K562 (cell line): ENCODE data around the gene MBNL2. TPM values are rescaled to one million over a fixed set of nuclear protein-coding genes. Genes with fewer than 3 reads are reported as not detected.
A peak's percentile ranks its signal among the peaks of the same experiment; 100 is the strongest.

Source experiments
- ATAC-seq: fragments of 200-7000 bp; cut with Tn5 transposase; 3 replicates; pipeline ENCODE4 v1.9.1; 2020; ENCODE audit warnings: moderate library complexity
- BruUV-seq: library from RNA; stranded (reverse); fragments of 400-500 nt; replicated peaks from 2 replicates; lab custom pipeline; 2021; lab: Mats Ljungman, UMichigan
- CTCF ChIA-PET: fragments of 300-600 bp; formaldehyde crosslinking; extraction: SDS; loops from one replicate; lab custom pipeline; 2021; ENCODE audit warnings: low intra/inter-chr PET ratio; lab: Yijun Ruan, JAX
- POLR2A ChIA-PET: fragments of 300-600, 350-650 bp; sonication (Branson Sonifier 250); formaldehyde crosslinking; extraction: SDS; loops from one replicate; lab custom pipeline; 2021; ENCODE audit warnings: antibody characterized with exemption, inconsistent platforms; lab: Yijun Ruan, JAX
- DNase-seq, 4 experiments: peaks; one replicate each; pipeline versions ENCODE4 v3.0.0 to v3.0.0-alpha.2; 2011 to 2018; ENCODE audit warnings: low spot score in 3 of 4, mixed read lengths in 3 of 4; ENCODE audit errors: extremely low read depth in 1 of 4
- FAIRE-seq: peaks from 2 replicates; lab custom pipeline; 2011; peaks lifted over from hg19 to GRCh38; lab: Jason Lieb, UNC
- H2AFZ ChIP-seq: 2 replicates; pipeline ENCODE4 v1.6.0; 2011; ENCODE audit warnings: low read depth, low read length, control low read depth, inconsistent platforms
- H3K27ac ChIP-seq: fragments of 200-600 bp; 3 replicates; pipeline ENCODE4 v1.8.0; 2011; ENCODE audit warnings: low read depth, mild to moderate bottlenecking, control low read depth, inconsistent platforms, low read length, moderate library complexity, mixed read lengths; ENCODE audit errors: extremely low read depth
- H3K27me3 ChIP-seq, 2 experiments: fragments of 300-600 bp in 1 of 2; 2 replicates in 1 of 2; 3 replicates in 1 of 2; pipeline versions ENCODE4 v1.6.0 to v1.8.0; 2011; ENCODE audit warnings: inconsistent platforms in 2 of 2, low read length in 2 of 2, mild to moderate bottlenecking in 1 of 2, mixed read lengths in 1 of 2, moderate library complexity in 1 of 2; ENCODE audit not compliant: control insufficient read depth in 2 of 2, insufficient read depth in 2 of 2
- H3K36me3 ChIP-seq: fragments of 300-600 bp; 3 replicates; pipeline ENCODE4 v1.8.0; 2011; ENCODE audit warnings: mild to moderate bottlenecking, low read length, inconsistent platforms; ENCODE audit not compliant: control insufficient read depth, insufficient read depth
- H3K4me1 ChIP-seq, 2 experiments: fragments of 200-600 bp in 1 of 2; replicated peaks in 1 of 2; 2 replicates in 1 of 2; 3 replicates in 1 of 2; pipeline versions ENCODE4 v1.5.1 to v1.8.0; 2011; ENCODE audit warnings: inconsistent platforms in 2 of 2, low read length in 2 of 2, mild to moderate bottlenecking in 1 of 2, mixed read lengths in 1 of 2, moderate library complexity in 1 of 2; ENCODE audit not compliant: control insufficient read depth in 2 of 2, insufficient read depth in 2 of 2
- H3K4me2 ChIP-seq: 2 replicates; pipeline ENCODE4 v1.6.1; 2011; ENCODE audit warnings: low read length, control low read depth, inconsistent platforms, mixed read lengths; ENCODE audit not compliant: insufficient read depth
- H3K4me3 ChIP-seq: fragments of 200-600 bp; sonication (generic), shearing (Covaris generic); 2 replicates; pipeline ENCODE4 v1.5.1; 2016; ENCODE audit warnings: control low read depth, inconsistent platforms
- H3K79me2 ChIP-seq: fragments of 200-600 bp; 3 replicates; pipeline ENCODE4 v1.8.0; 2011; ENCODE audit warnings: low read length, inconsistent platforms; ENCODE audit not compliant: control insufficient read depth, insufficient read depth
- H3K9ac ChIP-seq, 2 experiments: 2 replicates each; pipeline versions ENCODE4 v1.6.0 to v1.6.1; 2011; ENCODE audit warnings: low read depth in 2 of 2, low read length in 2 of 2, control low read depth in 1 of 2, inconsistent platforms in 1 of 2, mild to moderate bottlenecking in 1 of 2, mixed read lengths in 1 of 2; ENCODE audit not compliant: insufficient read depth in 1 of 2
- H3K9me1 ChIP-seq: one replicate; pipeline ENCODE4 v1.6.0; 2011; ENCODE audit warnings: inconsistent platforms, mild to moderate bottlenecking, low read length, moderate library complexity; ENCODE audit not compliant: control insufficient read depth, insufficient read depth
- H3K9me3 ChIP-seq: replicated peaks from 2 replicates; pipeline ENCODE4 v1.5.1; 2011; ENCODE audit warnings: low read depth, low read length, inconsistent platforms; ENCODE audit not compliant: control insufficient read depth, insufficient read depth
- H4K20me1 ChIP-seq: replicated peaks from 2 replicates; pipeline ENCODE4 v1.6.1; 2011; ENCODE audit warnings: low read length, inconsistent platforms, mixed read lengths; ENCODE audit not compliant: control insufficient read depth, insufficient read depth
- HDAC8 ChIP-seq: fragments of 450-650 bp; IDR thresholded peaks from 2 replicates; pipeline ENCODE4 v1.6.1; 2016; ENCODE audit warnings: mild to moderate bottlenecking, missing genetic modification characterization, moderate library complexity, missing compliant biosample characterization
- MEIS2 ChIP-seq: fragments of 450-650 bp; IDR thresholded peaks from 2 replicates; pipeline ENCODE4 v1.6.1; 2014; ENCODE audit warnings: mild to moderate bottlenecking; ENCODE audit not compliant: partially characterized antibody
- PURB ChIP-seq: sonication (generic); formaldehyde crosslinking; IDR thresholded peaks from 2 replicates; pipeline ENCODE4 v1.9.0; 2021; ENCODE audit warnings: low read depth, mild to moderate bottlenecking, missing genetic modification reagents
- WGBS: fragments of 100-300 bp; shearing (Covaris generic); methylation state at CpG from one replicate; pipeline ENCODE4 v1.1.6; 2016; ENCODE audit warnings: low coverage, mixed read lengths; ENCODE audit not compliant: insufficient coverage; ENCODE audit errors: missing lambda C conversion rate; 5-methylcytosine and 5-hydroxymethylcytosine counted together
- in situ Hi-C: fragments of 300-500 bp; cut with MboI; formaldehyde crosslinking; loops from 4 replicates; pipeline ENCODE4 v1.15.0; 2018; ENCODE audit warnings: inconsistent platforms, mixed read lengths
- intact Hi-C: fragments of 100-400 bp; cut with micrococcal nuclease; formaldehyde crosslinking; loops from 2 replicates; pipeline ENCODE4 v1.14.2; 2022
- polyA plus RNA-seq, 8 experiments: library from polyadenylated mRNA; depleted of rRNA in 4 of 8; stranded (reverse) in 5 of 8; unstranded in 3 of 8; fragments of >200 nt; fragmentation: Nextera tagmentation in 2 of 8; fragmentation: Illumina TruSeq in 1 of 8; extraction: Ambion mirVana in 2 of 8; extraction: Trizol in 1 of 8; gene quantifications; 2 replicates each; pipeline versions ENCODE4 v1.2.1 to v1.2.3, GENCODE V29; 2011 to 2014; ENCODE audit warnings: inconsistent platforms in 1 of 8, missing spikeins in 1 of 8
- total RNA-seq, 7 experiments: library from RNA; depleted of rRNA in 6 of 7; stranded (reverse); fragments of >200 nt in 6 of 7; fragmentation: Illumina TruSeq in 2 of 7; extraction: Trizol in 2 of 7; gene quantifications; 2 replicates each; pipeline versions ENCODE4 v1.2.1 to v1.2.3, GENCODE V29; 2011 to 2021; ENCODE audit warnings: low replicate concordance in 1 of 7
- TF ChIP-seq, protein P1 (sequence below): sonication (generic); formaldehyde crosslinking; IDR thresholded peaks from 2 replicates; pipeline ENCODE4 v1.8.0; 2023; ENCODE audit warnings: missing genetic modification reagents, mild to moderate bottlenecking, borderline replicate concordance

The MBNL2 gene
- total and polyA plus RNA-seq, 9 of the 15 experiments (the other 6 are each of a cell fraction or from before 2014, with no cell fraction given), result 7.0 to 24.8 (median 13.8) TPM

DNA sequence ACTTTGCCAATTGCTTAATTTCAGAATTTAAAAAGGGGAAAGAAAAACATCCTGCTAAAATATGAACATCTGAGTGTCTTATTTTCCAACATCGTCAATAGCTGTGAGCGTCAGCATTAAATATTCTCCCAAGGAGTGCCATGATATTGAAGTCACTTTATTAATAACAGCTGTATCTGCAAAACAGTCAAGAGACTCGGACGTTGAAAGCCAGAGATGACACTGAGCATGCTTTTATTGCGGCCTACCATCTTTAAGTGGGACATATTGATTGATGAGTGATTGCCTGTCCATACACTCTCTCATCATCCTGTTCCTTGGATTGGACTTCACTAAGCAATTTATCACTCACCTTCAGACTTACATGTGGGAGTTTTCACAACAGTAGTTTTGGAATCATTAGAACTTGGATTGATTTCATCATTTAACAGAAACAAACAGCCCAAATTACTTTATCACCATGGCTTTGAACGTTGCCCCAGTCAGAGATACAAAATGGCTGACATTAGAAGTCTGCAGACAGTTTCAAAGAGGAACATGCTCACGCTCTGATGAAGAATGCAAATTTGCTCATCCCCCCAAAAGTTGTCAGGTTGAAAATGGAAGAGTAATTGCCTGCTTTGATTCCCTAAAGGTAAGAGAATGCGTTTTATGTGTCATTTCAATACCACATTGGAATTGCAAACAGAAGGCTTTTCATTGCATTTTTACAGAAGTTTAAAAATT lies 53.8 kb downstream of the MBNL2 start:
- TF ChIP-seq, protein P1, sequence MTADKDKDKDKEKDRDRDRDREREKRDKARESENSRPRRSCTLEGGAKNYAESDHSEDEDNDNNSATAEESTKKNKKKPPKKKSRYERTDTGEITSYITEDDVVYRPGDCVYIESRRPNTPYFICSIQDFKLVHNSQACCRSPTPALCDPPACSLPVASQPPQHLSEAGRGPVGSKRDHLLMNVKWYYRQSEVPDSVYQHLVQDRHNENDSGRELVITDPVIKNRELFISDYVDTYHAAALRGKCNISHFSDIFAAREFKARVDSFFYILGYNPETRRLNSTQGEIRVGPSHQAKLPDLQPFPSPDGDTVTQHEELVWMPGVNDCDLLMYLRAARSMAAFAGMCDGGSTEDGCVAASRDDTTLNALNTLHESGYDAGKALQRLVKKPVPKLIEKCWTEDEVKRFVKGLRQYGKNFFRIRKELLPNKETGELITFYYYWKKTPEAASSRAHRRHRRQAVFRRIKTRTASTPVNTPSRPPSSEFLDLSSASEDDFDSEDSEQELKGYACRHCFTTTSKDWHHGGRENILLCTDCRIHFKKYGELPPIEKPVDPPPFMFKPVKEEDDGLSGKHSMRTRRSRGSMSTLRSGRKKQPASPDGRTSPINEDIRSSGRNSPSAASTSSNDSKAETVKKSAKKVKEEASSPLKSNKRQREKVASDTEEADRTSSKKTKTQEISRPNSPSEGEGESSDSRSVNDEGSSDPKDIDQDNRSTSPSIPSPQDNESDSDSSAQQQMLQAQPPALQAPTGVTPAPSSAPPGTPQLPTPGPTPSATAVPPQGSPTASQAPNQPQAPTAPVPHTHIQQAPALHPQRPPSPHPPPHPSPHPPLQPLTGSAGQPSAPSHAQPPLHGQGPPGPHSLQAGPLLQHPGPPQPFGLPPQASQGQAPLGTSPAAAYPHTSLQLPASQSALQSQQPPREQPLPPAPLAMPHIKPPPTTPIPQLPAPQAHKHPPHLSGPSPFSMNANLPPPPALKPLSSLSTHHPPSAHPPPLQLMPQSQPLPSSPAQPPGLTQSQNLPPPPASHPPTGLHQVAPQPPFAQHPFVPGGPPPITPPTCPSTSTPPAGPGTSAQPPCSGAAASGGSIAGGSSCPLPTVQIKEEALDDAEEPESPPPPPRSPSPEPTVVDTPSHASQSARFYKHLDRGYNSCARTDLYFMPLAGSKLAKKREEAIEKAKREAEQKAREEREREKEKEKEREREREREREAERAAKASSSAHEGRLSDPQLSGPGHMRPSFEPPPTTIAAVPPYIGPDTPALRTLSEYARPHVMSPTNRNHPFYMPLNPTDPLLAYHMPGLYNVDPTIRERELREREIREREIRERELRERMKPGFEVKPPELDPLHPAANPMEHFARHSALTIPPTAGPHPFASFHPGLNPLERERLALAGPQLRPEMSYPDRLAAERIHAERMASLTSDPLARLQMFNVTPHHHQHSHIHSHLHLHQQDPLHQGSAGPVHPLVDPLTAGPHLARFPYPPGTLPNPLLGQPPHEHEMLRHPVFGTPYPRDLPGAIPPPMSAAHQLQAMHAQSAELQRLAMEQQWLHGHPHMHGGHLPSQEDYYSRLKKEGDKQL, result no peak
- TF ChIP-seq MEIS2 (peak; percentile 2), PURB (no peak), HDAC8 (tag) (no peak)
- Histone ChIP-seq H3K9me3 (no peaks in the 10 kb centered on the region), H3K36me3 (peaks cover 19% of the 10 kb centered on the region), H3K27me3 (no peaks in the 10 kb centered on the region), H3K27ac (no peak overlapping the region), H3K4me1 (no peaks in the 10 kb centered on the region), H4K20me1 (peaks cover 5% of the 10 kb centered on the region; the same call in 1 of the 2 replicates), H3K4me3 (no peak overlapping the region), H2AFZ (no peak overlapping the region), H3K4me2 (no peak overlapping the region), H3K9me1 (peaks cover 4% of the 10 kb centered on the region), H3K79me2 (peaks cover 75% of the 10 kb centered on the region), H3K9ac (no peak overlapping the region)
- no peak for DNase-seq
- ATAC-seq, result no peak
- intact Hi-C loops, result no loop called here
- in situ Hi-C loops, result no loop called here
- CTCF ChIA-PET, result no interaction called here
- no TSS peak for BruUV-seq
- POLR2A ChIA-PET, result no interaction called here
- 85% methylated on average over 8 of the region's 8 CpGs for WGBS
- no peak for FAIRE-seq
